ENCODE measurements around the gene TMTC2. TPM values are rescaled to one million over a fixed set of nuclear protein-coding genes. Genes with fewer than 3 reads are reported as not detected.

Gene TMTC2
- total and polyA plus RNA-seq, 2 donors (not counting 3 experiments of a cell fraction or from before 2014, with no cell fraction given) = 4.1 to 7.8 TPM

GRCh38 chr12:82694276-82694675 is 7.6 kb downstream of the TMTC2 start:
- Histone ChIP-seq H3K4me2 (ENCODE audit: insufficient read depth, low read length) (no peak overlapping the region), H4K20me1 (replicated peaks; ENCODE audit: control insufficient read depth, extremely low read depth, insufficient read depth, low read length) (no peaks in the 10 kb centered on the region), H2AFZ (ENCODE audit: low read depth, low read length) (no peak overlapping the region), H3K4me1 (ENCODE audit: control insufficient read depth, extremely low read depth, insufficient read depth, low read length) (no peaks in the 10 kb centered on the region), H3K4me3 (replicated peaks in 1 of 3; ENCODE audit: insufficient read depth in 1 of 3, low read depth in 1 of 3, low read length in 3 of 3) (no peak overlapping the region), H3K9me1 (replicated peaks; ENCODE audit: control insufficient read depth, extremely low read depth, insufficient read depth, low read length) (no peaks in the 10 kb centered on the region), H3K9me3 (replicated peaks; ENCODE audit: control insufficient read depth, insufficient read depth, low read length) (no peaks in the 10 kb centered on the region), H3K79me2 (ENCODE audit: control insufficient read depth, insufficient read depth, low read length) (no peaks in the 10 kb centered on the region), H3K36me3 (ENCODE audit: control insufficient read depth in 2 of 2, extremely low read depth in 1 of 2, insufficient read depth in 2 of 2, low read length in 2 of 2) (no peaks in the 10 kb centered on the region), H3K27me3 (ENCODE audit: control insufficient read depth in 2 of 2, insufficient read depth in 2 of 2, low read length in 2 of 2) (no peaks in the 10 kb centered on the region), H3K9ac (replicated peaks; ENCODE audit: extremely low read depth, insufficient read depth, low read length) (no peak overlapping the region), H3K27ac (ENCODE audit: insufficient read depth, low read depth, low read length) (no peak overlapping the region)
- ChIA-PET POLR2A (no interaction called here), CTCF (no interaction called here)
- no peak for FAIRE-seq
- DNase-seq (ENCODE audit: low read depth, low spot score) = no peak
- TF ChIP-seq, protein P1, sequence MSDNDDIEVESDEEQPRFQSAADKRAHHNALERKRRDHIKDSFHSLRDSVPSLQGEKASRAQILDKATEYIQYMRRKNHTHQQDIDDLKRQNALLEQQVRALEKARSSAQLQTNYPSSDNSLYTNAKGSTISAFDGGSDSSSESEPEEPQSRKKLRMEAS (IDR thresholded peaks at IDR 0.05; ENCODE audit: insufficient read depth, insufficient read length) = no peak
- dilution Hi-C loops (cut with MboI; ENCODE audit: extremely low pct_ligation_motif_present, low sequenced_read_pairs) (no loop called here), intact Hi-C loops (cut with micrococcal nuclease) (no loop called here)
- BruUV-seq (replicated peaks) = no TSS peak

DNA sequence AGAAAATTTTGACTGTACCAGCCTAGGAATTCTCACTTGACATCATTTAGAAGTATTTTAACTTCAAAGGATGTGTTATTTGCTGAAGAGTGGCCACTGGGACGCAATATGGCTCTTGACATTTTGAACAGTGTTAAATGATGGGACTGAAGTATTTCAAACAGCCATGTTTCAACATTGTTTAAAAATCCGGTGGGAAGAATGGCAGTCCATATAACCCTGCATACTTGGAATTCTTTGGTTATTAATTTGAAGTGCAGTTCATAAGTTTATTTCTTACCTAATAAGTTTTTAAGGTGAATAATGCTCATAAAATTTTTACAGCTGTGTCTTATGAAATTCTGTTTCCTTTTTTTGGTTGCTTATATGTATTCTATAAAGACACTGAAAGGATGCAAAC is 8.3 kb downstream of the TMTC2 start:
- Histone ChIP-seq H3K9ac (replicated peaks; ENCODE audit: extremely low read depth, insufficient read depth, low read length) (no peak overlapping the region), H2AFZ (ENCODE audit: low read depth, low read length) (no peak overlapping the region), H3K79me2 (ENCODE audit: control insufficient read depth, insufficient read depth, low read length) (no peaks in the 10 kb centered on the region), H3K27me3 (ENCODE audit: control insufficient read depth in 2 of 2, insufficient read depth in 2 of 2, low read length in 2 of 2) (no peaks in the 10 kb centered on the region), H3K9me3 (replicated peaks; ENCODE audit: control insufficient read depth, insufficient read depth, low read length) (no peaks in the 10 kb centered on the region), H3K4me2 (ENCODE audit: insufficient read depth, low read length) (no peak overlapping the region), H3K36me3 (ENCODE audit: control insufficient read depth in 2 of 2, extremely low read depth in 1 of 2, insufficient read depth in 2 of 2, low read length in 2 of 2) (no peaks in the 10 kb centered on the region), H3K4me1 (ENCODE audit: control insufficient read depth, extremely low read depth, insufficient read depth, low read length) (no peaks in the 10 kb centered on the region), H4K20me1 (replicated peaks; ENCODE audit: control insufficient read depth, extremely low read depth, insufficient read depth, low read length) (no peaks in the 10 kb centered on the region), H3K27ac (ENCODE audit: insufficient read depth, low read depth, low read length) (no peak overlapping the region), H3K9me1 (replicated peaks; ENCODE audit: control insufficient read depth, extremely low read depth, insufficient read depth, low read length) (no peaks in the 10 kb centered on the region), H3K4me3 (replicated peaks in 1 of 3; ENCODE audit: insufficient read depth in 1 of 3, low read depth in 1 of 3, low read length in 3 of 3) (no peak overlapping the region)
- DNase-seq (ENCODE audit: low read depth, low spot score) = peak; percentile 21
- BruUV-seq (replicated peaks) = no TSS peak
- ChIA-PET POLR2A (no interaction called here), CTCF (interaction anchor here (2.0 kb wide), 1 partner anchor 9 kb away, joined by 8 read pairs; the partner anchor contains the start of gene TMTC2)
- intact Hi-C loops (cut with micrococcal nuclease) (no loop called here), dilution Hi-C loops (cut with MboI; ENCODE audit: extremely low pct_ligation_motif_present, low sequenced_read_pairs) (no loop called here)
- TF ChIP-seq JUN (IDR thresholded peaks at IDR 0.05; ENCODE audit: borderline replicate concordance, insufficient read depth, insufficient read length, low read depth) (no peak), FOS (IDR thresholded peaks at IDR 0.05; ENCODE audit: borderline replicate concordance, insufficient read depth, low read length) (no peak), CTCF (IDR thresholded peaks at IDR 0.05; ENCODE audit: extremely low read depth in 1 of 2, insufficient read depth in 1 of 2, low read depth in 1 of 2, low read length in 2 of 2) (no peak), MYC (IDR thresholded peaks at IDR 0.05; ENCODE audit: low read depth, low read length) (no peak), POLR2A (IDR thresholded peaks at IDR 0.05; ENCODE audit: low read depth, low read length) (no peak), EZH2 (IDR thresholded peaks at IDR 0.05; ENCODE audit: borderline replicate concordance, low read depth, low read length, severe bottlenecking) (no peak), POLR2AphosphoS5 (IDR thresholded peaks at IDR 0.05; ENCODE audit: insufficient read depth, low read depth, low read length) (no peak), GATA2 (IDR thresholded peaks at IDR 0.05; ENCODE audit: insufficient read depth, insufficient read length, low read depth, low read length) (no peak)
- TF ChIP-seq, protein P1 (IDR thresholded peaks at IDR 0.05; ENCODE audit: insufficient read depth, insufficient read length) = no peak
- no peak for FAIRE-seq
